Endothelial cell of umbilical vein (primary cell): ENCODE data around the gene ACAT2. TPM values are rescaled to one million over a fixed set of nuclear protein-coding genes. Genes with fewer than 3 reads are reported as not detected.

Source experiments
- BruUV-seq: library from RNA; stranded (reverse); fragments of 400-500 nt; replicated peaks from 2 replicates; lab custom pipeline; 2021; lab: Mats Ljungman, UMichigan
- CTCF ChIA-PET: fragments of 300-600, 350-600 bp; sonication (Branson Sonifier 250); formaldehyde crosslinking; loops from one replicate; lab custom pipeline; 2021; ENCODE audit warnings: antibody characterized with exemption, inconsistent platforms; lab: Charles Lee
- POLR2A ChIA-PET: fragments of 300-600, 350-600 bp; sonication (Branson Sonifier 250); formaldehyde crosslinking; loops from one replicate; lab custom pipeline; 2021; ENCODE audit warnings: antibody characterized with exemption, inconsistent platforms; lab: Charles Lee
- DNase-seq: peaks from one replicate; pipeline ENCODE4 v3.0.0-alpha.2; 2011; ENCODE audit warnings: low read depth, low spot score
- FAIRE-seq: peaks from 2 replicates; lab custom pipeline; 2011; peaks lifted over from hg19 to GRCh38; lab: Jason Lieb, UNC
- H2AFZ ChIP-seq: 2 replicates; pipeline ENCODE4 v1.6.0; 2012; ENCODE audit warnings: low read depth, low read length, control low read depth, inconsistent platforms
- H3K27ac ChIP-seq: 2 replicates; pipeline ENCODE4 v1.5.1; 2011; ENCODE audit warnings: low read depth, mild to moderate bottlenecking, control low read depth, low read length, moderate library complexity; ENCODE audit not compliant: insufficient read depth
- H3K27me3 ChIP-seq, 2 experiments: 2 replicates each; pipeline versions ENCODE4 v1.6.0 to v1.6.1; 2011; ENCODE audit warnings: low read length in 2 of 2, mixed read lengths in 1 of 2; ENCODE audit not compliant: control insufficient read depth in 2 of 2, insufficient read depth in 2 of 2
- H3K36me3 ChIP-seq, 2 experiments: 2 replicates in 1 of 2; 3 replicates in 1 of 2; pipeline ENCODE4 v1.5.1; 2011; ENCODE audit warnings: low read length in 2 of 2, mild to moderate bottlenecking in 1 of 2, moderate library complexity in 1 of 2; ENCODE audit not compliant: control insufficient read depth in 2 of 2, insufficient read depth in 2 of 2; ENCODE audit errors: extremely low read depth in 1 of 2
- H3K4me1 ChIP-seq: 3 replicates; pipeline ENCODE4 v1.5.1; 2011; ENCODE audit warnings: mild to moderate bottlenecking, low read length; ENCODE audit not compliant: control insufficient read depth, insufficient read depth; ENCODE audit errors: extremely low read depth
- H3K4me2 ChIP-seq: 2 replicates; pipeline ENCODE4 v1.6.1; 2011; ENCODE audit warnings: low read length, control low read depth, mixed read lengths; ENCODE audit not compliant: insufficient read depth
- H3K4me3 ChIP-seq, 3 experiments: fragments of 200-600 bp in 1 of 3; sonication (generic), shearing (Covaris generic) in 1 of 3; replicated peaks in 1 of 3; 2 replicates each; pipeline ENCODE4 v1.5.1; 2011 to 2016; ENCODE audit warnings: control low read depth in 3 of 3, low read length in 3 of 3, mild to moderate bottlenecking in 2 of 3, inconsistent platforms in 1 of 3, low read depth in 1 of 3, moderate library complexity in 1 of 3; ENCODE audit not compliant: insufficient read depth in 1 of 3
- H3K79me2 ChIP-seq: 2 replicates; pipeline ENCODE4 v1.6.0; 2012; ENCODE audit warnings: low read length, inconsistent platforms; ENCODE audit not compliant: control insufficient read depth, insufficient read depth
- H3K9ac ChIP-seq: replicated peaks from 2 replicates; pipeline ENCODE3; 2011; ENCODE audit warnings: low read length, control low read depth; ENCODE audit not compliant: insufficient read depth; ENCODE audit errors: extremely low read depth
- H3K9me1 ChIP-seq: replicated peaks from 3 replicates; pipeline ENCODE4 v1.6.0; 2011; ENCODE audit warnings: mild to moderate bottlenecking, low read length; ENCODE audit not compliant: control insufficient read depth, insufficient read depth; ENCODE audit errors: extremely low read depth
- H3K9me3 ChIP-seq: replicated peaks from 2 replicates; pipeline ENCODE4 v1.5.1; 2012; ENCODE audit warnings: low read length, inconsistent platforms; ENCODE audit not compliant: control insufficient read depth, insufficient read depth
- H4K20me1 ChIP-seq: replicated peaks from 2 replicates; pipeline ENCODE3; 2011; ENCODE audit warnings: mild to moderate bottlenecking, low read length; ENCODE audit not compliant: control insufficient read depth, insufficient read depth; ENCODE audit errors: extremely low read depth
- EZH2 ChIP-seq: IDR thresholded peaks from 2 replicates; pipeline ENCODE4 v1.6.1; 2012; ENCODE audit warnings: borderline replicate concordance, low read depth, mild to moderate bottlenecking, moderate library complexity, low read length, inconsistent platforms; ENCODE audit not compliant: severe bottlenecking
- FOS ChIP-seq: IDR thresholded peaks from 2 replicates; pipeline ENCODE4 v1.6.1; 2011; ENCODE audit warnings: mild to moderate bottlenecking, low read length, moderate library complexity, borderline replicate concordance; ENCODE audit not compliant: insufficient read depth
- GATA2 ChIP-seq: IDR thresholded peaks from 2 replicates; pipeline ENCODE4 v1.7.0; 2011; ENCODE audit warnings: low read depth, mild to moderate bottlenecking, moderate library complexity, mixed read lengths, low read length; ENCODE audit not compliant: insufficient read length, insufficient read depth
- JUN ChIP-seq: IDR thresholded peaks from 2 replicates; pipeline ENCODE4 v1.6.1; 2011; ENCODE audit warnings: borderline replicate concordance, low read depth; ENCODE audit not compliant: insufficient read length, insufficient read depth
- MYC ChIP-seq: IDR thresholded peaks from one replicate; pipeline ENCODE4 v1.6.1; 2011; ENCODE audit warnings: mild to moderate bottlenecking, low read depth, low read length
- POLR2A ChIP-seq: IDR thresholded peaks from 2 replicates; pipeline ENCODE4 v1.6.1; 2012; ENCODE audit warnings: low read depth, mild to moderate bottlenecking, control low read depth, low read length
- POLR2AphosphoS5 ChIP-seq: IDR thresholded peaks from 2 replicates; pipeline ENCODE4 v1.6.1; 2012; ENCODE audit warnings: low read depth, mild to moderate bottlenecking, control low read depth, low read length, moderate library complexity; ENCODE audit not compliant: insufficient read depth
- dilution Hi-C: fragments of 300-500 bp; cut with MboI; formaldehyde crosslinking; loops from one replicate; pipeline ENCODE4 v1.15.0; 2019; ENCODE audit warnings: low sequenced_read_pairs; ENCODE audit not compliant: extremely low pct_ligation_motif_present
- intact Hi-C: fragments of 100-400 bp; cut with micrococcal nuclease; formaldehyde crosslinking; loops from one replicate; pipeline ENCODE4 v1.10.0; 2022
- polyA plus RNA-seq, 4 experiments: library from polyadenylated mRNA; depleted of rRNA in 3 of 4; stranded (reverse) in 3 of 4; unstranded in 1 of 4; fragments of >200 nt; gene quantifications; 2 replicates each; pipeline versions ENCODE4 v1.2.1 to v1.2.3, GENCODE V29; 2011 to 2012; ENCODE audit warnings: missing spikeins in 1 of 4
- total RNA-seq: library from RNA; stranded (reverse); gene quantifications from 2 replicates; pipeline ENCODE4 v1.2.3, GENCODE V29; 2021
- TF ChIP-seq, protein P1 (sequence below), 2 donors: IDR thresholded peaks; 1 replicate in 1 of 2; 2 replicates in 1 of 2; pipeline ENCODE4 v1.5.1; 2011; ENCODE audit warnings: low read length in 2 of 2, mild to moderate bottlenecking in 2 of 2, moderate library complexity in 2 of 2, control low read depth in 1 of 2, inconsistent platforms in 1 of 2, low read depth in 1 of 2; ENCODE audit not compliant: insufficient read depth in 1 of 2; ENCODE audit errors: extremely low read depth in 1 of 2
- TF ChIP-seq, protein P2 (sequence below): IDR thresholded peaks from 2 replicates; pipeline ENCODE4 v1.6.1; 2011; ENCODE audit not compliant: insufficient read depth, insufficient read length

The ACAT2 gene
- total and polyA plus RNA-seq, 2 donors (not counting 3 experiments of a cell fraction or from before 2014, with no cell fraction given): 44.6 to 114 TPM

DNA sequence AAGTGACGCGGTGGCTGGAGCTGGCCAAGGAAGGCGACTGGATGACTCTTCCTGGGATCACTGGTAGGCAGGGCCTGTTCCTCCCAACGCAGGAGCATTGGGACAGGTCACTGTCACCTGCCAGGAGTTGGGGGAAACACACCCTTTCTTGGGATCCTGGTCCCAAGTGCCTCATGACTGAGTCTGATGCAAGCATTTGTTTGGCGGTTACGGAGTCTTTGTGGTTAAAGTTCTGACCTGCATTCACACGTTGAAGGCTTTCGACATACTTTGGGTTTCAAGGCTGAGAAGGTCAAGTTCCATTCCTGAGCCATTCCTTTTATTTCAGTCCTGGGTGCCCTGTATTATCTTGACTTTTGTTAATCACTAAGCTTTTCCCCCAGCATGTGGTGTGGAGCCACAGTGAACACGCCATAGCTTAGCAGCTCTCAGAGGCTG is 44.2 kb downstream of the ACAT2 start:
- intact Hi-C loops (no loop called here), dilution Hi-C loops (no loop called here)
- Histone ChIP-seq H3K9ac (no peak overlapping the region), H3K4me2 (no peak overlapping the region), H3K4me3 (no peak overlapping the region), H3K36me3 (no peaks in the 10 kb centered on the region), H3K27ac (no peak overlapping the region), H3K9me1 (no peaks in the 10 kb centered on the region), H3K9me3 (no peaks in the 10 kb centered on the region), H3K27me3 (no peaks in the 10 kb centered on the region), H2AFZ (no peak overlapping the region), H4K20me1 (no peaks in the 10 kb centered on the region), H3K4me1 (no peaks in the 10 kb centered on the region), H3K79me2 (no peaks in the 10 kb centered on the region)
- no peak for DNase-seq
- CTCF ChIA-PET: interaction anchor here (1.7 kb wide), 1 partner anchor 46 kb away, joined by 3 read pairs; no protein-coding TSS in a partner anchor
- no peak for FAIRE-seq
- POLR2A ChIA-PET: no interaction called here
- no TSS peak for BruUV-seq
- TF ChIP-seq EZH2: no peak
- TF ChIP-seq MYC: no peak
- no peak for TF ChIP-seq FOS
- TF ChIP-seq, protein P1, sequence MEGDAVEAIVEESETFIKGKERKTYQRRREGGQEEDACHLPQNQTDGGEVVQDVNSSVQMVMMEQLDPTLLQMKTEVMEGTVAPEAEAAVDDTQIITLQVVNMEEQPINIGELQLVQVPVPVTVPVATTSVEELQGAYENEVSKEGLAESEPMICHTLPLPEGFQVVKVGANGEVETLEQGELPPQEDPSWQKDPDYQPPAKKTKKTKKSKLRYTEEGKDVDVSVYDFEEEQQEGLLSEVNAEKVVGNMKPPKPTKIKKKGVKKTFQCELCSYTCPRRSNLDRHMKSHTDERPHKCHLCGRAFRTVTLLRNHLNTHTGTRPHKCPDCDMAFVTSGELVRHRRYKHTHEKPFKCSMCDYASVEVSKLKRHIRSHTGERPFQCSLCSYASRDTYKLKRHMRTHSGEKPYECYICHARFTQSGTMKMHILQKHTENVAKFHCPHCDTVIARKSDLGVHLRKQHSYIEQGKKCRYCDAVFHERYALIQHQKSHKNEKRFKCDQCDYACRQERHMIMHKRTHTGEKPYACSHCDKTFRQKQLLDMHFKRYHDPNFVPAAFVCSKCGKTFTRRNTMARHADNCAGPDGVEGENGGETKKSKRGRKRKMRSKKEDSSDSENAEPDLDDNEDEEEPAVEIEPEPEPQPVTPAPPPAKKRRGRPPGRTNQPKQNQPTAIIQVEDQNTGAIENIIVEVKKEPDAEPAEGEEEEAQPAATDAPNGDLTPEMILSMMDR (IDR thresholded peaks at IDR 0.05; ENCODE audit: extremely low read depth in 1 of 2, insufficient read depth in 1 of 2, low read depth in 1 of 2, low read length in 2 of 2): no peak
- no peak for TF ChIP-seq GATA2
- TF ChIP-seq JUN: no peak
- TF ChIP-seq, protein P2, sequence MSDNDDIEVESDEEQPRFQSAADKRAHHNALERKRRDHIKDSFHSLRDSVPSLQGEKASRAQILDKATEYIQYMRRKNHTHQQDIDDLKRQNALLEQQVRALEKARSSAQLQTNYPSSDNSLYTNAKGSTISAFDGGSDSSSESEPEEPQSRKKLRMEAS: no peak
- TF ChIP-seq POLR2AphosphoS5: no peak
- no peak for TF ChIP-seq POLR2A
